ENCODE data around the gene ZMYND8.
"Not testable (repeated sequence)": the region's sequence is repeated elsewhere in the genome, so short reads cannot be mapped to it uniquely, and the experiment has no call there.

ZMYND8 gene

DNA sequence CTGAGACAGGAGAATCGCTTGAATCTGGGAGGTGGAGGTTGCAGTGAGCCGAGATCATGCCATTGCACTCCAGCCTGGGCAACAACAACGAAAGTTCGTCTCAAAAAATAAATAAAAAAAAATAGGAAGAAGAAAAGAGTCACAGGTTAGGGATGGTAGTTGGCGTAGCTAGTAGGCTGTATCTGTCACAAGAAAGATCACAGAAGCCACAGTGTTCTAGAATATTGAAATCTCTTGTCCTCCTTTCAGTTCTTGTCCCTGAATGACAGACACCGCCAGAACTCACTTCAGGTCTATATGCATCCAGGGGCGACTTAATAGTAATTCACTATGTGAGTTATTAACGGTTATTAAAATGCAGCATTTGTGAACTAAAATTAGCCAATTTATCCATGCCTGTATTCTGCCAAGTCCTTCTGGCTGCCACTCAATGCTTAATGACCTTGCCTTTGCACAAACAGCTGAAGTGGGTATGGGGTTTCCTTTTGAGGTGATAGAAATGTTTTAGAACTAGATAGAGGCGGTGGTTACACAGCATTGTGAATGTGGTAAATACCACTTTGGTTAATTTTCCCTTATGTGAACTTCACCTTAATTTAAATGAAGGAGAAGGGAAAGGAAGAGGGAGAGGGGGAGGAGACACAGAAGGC is 41.3 kb upstream of the ZMYND8 start:
- ATAC-seq (ENCODE audit: insufficient read depth, low read depth) (no peak), DNase-seq (no peak)
- no peaks in the 10 kb centered on the region for H3K9me3 ChIP-seq (ENCODE audit: insufficient read depth, low read length, severe bottlenecking)
- no peak overlapping the region for H3K9ac ChIP-seq (ENCODE audit: low read depth, low read length)
- no peak overlapping the region for H2AFZ ChIP-seq (ENCODE audit: low read depth, low read length)
- H4K20me1 ChIP-seq (ENCODE audit: insufficient read depth, low read length) = no peaks in the 10 kb centered on the region
- H3K36me3 ChIP-seq (ENCODE audit: insufficient read depth, low read length) = no peaks in the 10 kb centered on the region
- H3K4me1 ChIP-seq (ENCODE audit: insufficient read depth, low read length) = no peaks in the 10 kb centered on the region
- H3K79me2 ChIP-seq (ENCODE audit: insufficient read depth, low read length) = no peaks in the 10 kb centered on the region
- TF ChIP-seq EZH2 (IDR thresholded peaks at IDR 0.05; ENCODE audit: borderline replicate concordance, low read depth, low read length, severe bottlenecking) = no peak
- TF ChIP-seq, protein P1, sequence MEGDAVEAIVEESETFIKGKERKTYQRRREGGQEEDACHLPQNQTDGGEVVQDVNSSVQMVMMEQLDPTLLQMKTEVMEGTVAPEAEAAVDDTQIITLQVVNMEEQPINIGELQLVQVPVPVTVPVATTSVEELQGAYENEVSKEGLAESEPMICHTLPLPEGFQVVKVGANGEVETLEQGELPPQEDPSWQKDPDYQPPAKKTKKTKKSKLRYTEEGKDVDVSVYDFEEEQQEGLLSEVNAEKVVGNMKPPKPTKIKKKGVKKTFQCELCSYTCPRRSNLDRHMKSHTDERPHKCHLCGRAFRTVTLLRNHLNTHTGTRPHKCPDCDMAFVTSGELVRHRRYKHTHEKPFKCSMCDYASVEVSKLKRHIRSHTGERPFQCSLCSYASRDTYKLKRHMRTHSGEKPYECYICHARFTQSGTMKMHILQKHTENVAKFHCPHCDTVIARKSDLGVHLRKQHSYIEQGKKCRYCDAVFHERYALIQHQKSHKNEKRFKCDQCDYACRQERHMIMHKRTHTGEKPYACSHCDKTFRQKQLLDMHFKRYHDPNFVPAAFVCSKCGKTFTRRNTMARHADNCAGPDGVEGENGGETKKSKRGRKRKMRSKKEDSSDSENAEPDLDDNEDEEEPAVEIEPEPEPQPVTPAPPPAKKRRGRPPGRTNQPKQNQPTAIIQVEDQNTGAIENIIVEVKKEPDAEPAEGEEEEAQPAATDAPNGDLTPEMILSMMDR (IDR thresholded peaks at IDR 0.05; ENCODE audit: borderline replicate concordance, extremely low read depth, low read length, poor library complexity, severe bottlenecking) = no peak
- H3K27ac ChIP-seq (ENCODE audit: low read length) = no peak overlapping the region
- H3K4me3 ChIP-seq (ENCODE audit: low read depth in 1 of 2, low read length in 2 of 2) = no peak overlapping the region
- H3K4me2 ChIP-seq (ENCODE audit: insufficient read depth, low read length) = no peak overlapping the region
- no peaks in the 10 kb centered on the region for H3K27me3 ChIP-seq (ENCODE audit: insufficient read depth, low read length, poor library complexity)

DNA sequence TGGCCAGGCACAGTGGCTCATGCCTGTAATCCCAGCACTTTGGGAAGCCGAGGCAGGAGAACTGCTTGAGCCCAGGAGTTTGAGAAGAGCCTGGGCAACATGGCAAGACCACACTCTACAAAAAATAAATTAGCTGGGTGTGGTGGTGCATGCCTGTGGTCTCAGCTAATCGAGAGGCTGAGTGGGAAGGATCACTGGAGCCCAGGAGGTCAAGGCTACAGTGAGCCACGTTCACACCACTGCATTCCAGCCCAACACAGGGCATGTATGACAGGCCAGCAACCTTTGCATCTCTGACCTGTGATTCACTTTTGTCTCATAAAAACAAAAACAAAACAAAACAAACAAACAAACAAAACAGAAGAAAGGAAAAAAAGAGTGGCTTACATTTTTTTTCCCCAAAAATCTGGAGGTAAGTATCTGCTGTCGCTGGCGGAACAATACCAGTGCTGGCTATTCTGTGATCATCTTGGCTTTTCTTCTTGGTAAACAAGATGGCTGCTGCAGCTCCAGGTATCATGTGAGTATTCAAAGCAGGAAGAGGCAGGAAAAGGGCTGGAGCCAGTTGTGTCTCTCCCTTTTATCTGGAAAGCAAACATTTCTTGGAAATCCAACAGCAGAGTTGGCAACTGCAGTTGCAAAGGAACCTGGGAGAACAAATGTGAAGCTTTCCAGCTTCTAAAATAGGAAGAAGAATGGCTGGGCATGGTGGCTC is 40.4 kb upstream of the ZMYND8 start:
- H3K36me3 ChIP-seq (ENCODE audit: insufficient read depth, low read length) = no peaks in the 10 kb centered on the region
- no peaks in the 10 kb centered on the region for H3K27me3 ChIP-seq (ENCODE audit: insufficient read depth, low read length, poor library complexity)
- no peaks in the 10 kb centered on the region for H3K79me2 ChIP-seq (ENCODE audit: insufficient read depth, low read length)
- DNase-seq (no peak), ATAC-seq (ENCODE audit: insufficient read depth, low read depth) (no peak)
- H3K9ac ChIP-seq (ENCODE audit: low read depth, low read length) = no peak overlapping the region
- no peak overlapping the region for H3K4me2 ChIP-seq (ENCODE audit: insufficient read depth, low read length)
- TF ChIP-seq, protein P1 (IDR thresholded peaks at IDR 0.05; ENCODE audit: borderline replicate concordance, extremely low read depth, low read length, poor library complexity, severe bottlenecking) = no peak
- no peak for TF ChIP-seq EZH2 (IDR thresholded peaks at IDR 0.05; ENCODE audit: borderline replicate concordance, low read depth, low read length, severe bottlenecking)
- no peak overlapping the region for H3K27ac ChIP-seq (ENCODE audit: low read length)
- no peak overlapping the region for H2AFZ ChIP-seq (ENCODE audit: low read depth, low read length)
- no peak overlapping the region for H3K4me3 ChIP-seq (ENCODE audit: low read depth in 1 of 2, low read length in 2 of 2)
- no peaks in the 10 kb centered on the region for H3K9me3 ChIP-seq (ENCODE audit: insufficient read depth, low read length, severe bottlenecking)
- H3K4me1 ChIP-seq (ENCODE audit: insufficient read depth, low read length) = no peaks in the 10 kb centered on the region
- no peaks in the 10 kb centered on the region for H4K20me1 ChIP-seq (ENCODE audit: insufficient read depth, low read length)

DNA sequence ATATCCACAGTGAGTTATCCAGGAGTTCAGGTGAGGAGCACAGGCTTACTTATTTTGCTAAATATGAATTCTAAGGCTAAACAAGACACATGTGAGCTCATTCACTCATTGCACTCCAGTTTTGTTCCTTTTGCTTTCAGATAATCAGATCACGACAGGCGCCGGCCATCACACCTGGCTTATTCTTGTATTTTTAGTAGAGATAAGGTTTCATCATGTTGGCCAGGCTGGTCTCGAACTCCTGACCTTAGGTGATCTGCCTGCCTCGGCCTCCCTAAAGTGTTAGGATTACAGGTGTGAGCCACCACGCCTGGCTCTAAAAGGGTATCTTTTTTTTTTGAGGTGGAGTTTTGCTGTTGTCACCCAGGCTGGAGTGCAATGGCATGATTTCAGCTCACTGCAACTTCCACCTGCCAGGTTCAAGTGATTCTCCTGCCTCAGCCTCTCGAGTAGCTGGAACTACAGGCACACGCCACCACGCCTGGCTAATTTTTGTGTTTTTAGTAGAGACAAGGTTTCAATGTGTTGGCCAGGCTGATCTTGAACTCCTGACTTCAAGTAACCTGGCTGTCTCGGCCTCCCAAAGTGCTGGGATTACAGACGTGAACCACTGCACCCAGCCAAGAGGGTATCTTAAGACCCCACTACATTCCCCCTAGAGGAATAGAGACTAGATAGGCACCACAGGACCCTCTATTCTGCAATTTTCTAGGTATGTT is 37.5 kb upstream of the ZMYND8 start:
- not testable (repeated sequence) for H3K36me3 ChIP-seq (ENCODE audit: insufficient read depth, low read length); H3K79me2 ChIP-seq (ENCODE audit: insufficient read depth, low read length)

DNA sequence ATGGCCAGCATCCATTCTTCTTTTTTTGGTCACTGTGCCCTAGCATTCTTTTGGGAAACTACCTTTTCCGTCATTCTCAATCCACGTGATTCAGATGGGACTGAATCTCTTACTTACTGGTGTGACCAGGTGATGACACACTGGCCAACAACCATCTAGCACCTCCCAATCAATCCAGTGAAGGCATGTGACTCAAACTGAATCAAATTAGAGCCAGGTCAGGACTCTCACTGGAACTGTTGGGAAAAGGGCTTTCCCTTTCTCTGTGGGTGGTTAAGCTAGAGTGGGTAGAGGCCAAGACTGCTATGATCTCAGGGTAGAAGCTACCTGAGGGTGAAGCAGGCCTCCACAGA is 36.2 kb upstream of the ZMYND8 start:
- no peak overlapping the region for H3K27ac ChIP-seq (ENCODE audit: low read length)
- H2AFZ ChIP-seq (ENCODE audit: low read depth, low read length) = no peak overlapping the region
- H3K9ac ChIP-seq (ENCODE audit: low read depth, low read length) = no peak overlapping the region

More for the DNA sequence above, 37.5 kb upstream of the ZMYND8 start:
- H4K20me1 ChIP-seq (ENCODE audit: insufficient read depth, low read length); H3K27me3 ChIP-seq (ENCODE audit: insufficient read depth, low read length, poor library complexity); H3K4me3 ChIP-seq (ENCODE audit: low read depth in 1 of 2, low read length in 2 of 2); H2AFZ ChIP-seq (ENCODE audit: low read depth, low read length); ATAC-seq (ENCODE audit: insufficient read depth, low read depth); H3K4me1 ChIP-seq (ENCODE audit: insufficient read depth, low read length); H3K9me3 ChIP-seq (ENCODE audit: insufficient read depth, low read length, severe bottlenecking); DNase-seq; H3K27ac ChIP-seq (ENCODE audit: low read length); H3K9ac ChIP-seq (ENCODE audit: low read depth, low read length); H3K4me2 ChIP-seq (ENCODE audit: insufficient read depth, low read length): not testable (repeated sequence)

More for the DNA sequence above, 36.2 kb upstream of the ZMYND8 start:
- Histone ChIP-seq H3K4me3 (ENCODE audit: low read depth in 1 of 2, low read length in 2 of 2) (no peak overlapping the region), H3K4me2 (ENCODE audit: insufficient read depth, low read length) (no peak overlapping the region), H3K27me3 (ENCODE audit: insufficient read depth, low read length, poor library complexity) (no peaks in the 10 kb centered on the region), H3K36me3 (ENCODE audit: insufficient read depth, low read length) (no peaks in the 10 kb centered on the region), H3K4me1 (ENCODE audit: insufficient read depth, low read length) (no peaks in the 10 kb centered on the region), H4K20me1 (ENCODE audit: insufficient read depth, low read length) (no peaks in the 10 kb centered on the region), H3K79me2 (ENCODE audit: insufficient read depth, low read length) (no peaks in the 10 kb centered on the region), H3K9me3 (ENCODE audit: insufficient read depth, low read length, severe bottlenecking) (no peaks in the 10 kb centered on the region)
- no peak for ATAC-seq (ENCODE audit: insufficient read depth, low read depth)
- no peak for DNase-seq
- no peak for TF ChIP-seq EZH2 (IDR thresholded peaks at IDR 0.05; ENCODE audit: borderline replicate concordance, low read depth, low read length, severe bottlenecking)
- TF ChIP-seq, protein P1 (IDR thresholded peaks at IDR 0.05; ENCODE audit: borderline replicate concordance, extremely low read depth, low read length, poor library complexity, severe bottlenecking) = no peak

All from DND-41 (cell line).